ENCODE data around the gene AIMP1.
"Not testable (repeated sequence)": the region's sequence is repeated elsewhere in the genome, so short reads cannot be mapped to it uniquely, and the experiment has no call there.

Gene AIMP1

DNA sequence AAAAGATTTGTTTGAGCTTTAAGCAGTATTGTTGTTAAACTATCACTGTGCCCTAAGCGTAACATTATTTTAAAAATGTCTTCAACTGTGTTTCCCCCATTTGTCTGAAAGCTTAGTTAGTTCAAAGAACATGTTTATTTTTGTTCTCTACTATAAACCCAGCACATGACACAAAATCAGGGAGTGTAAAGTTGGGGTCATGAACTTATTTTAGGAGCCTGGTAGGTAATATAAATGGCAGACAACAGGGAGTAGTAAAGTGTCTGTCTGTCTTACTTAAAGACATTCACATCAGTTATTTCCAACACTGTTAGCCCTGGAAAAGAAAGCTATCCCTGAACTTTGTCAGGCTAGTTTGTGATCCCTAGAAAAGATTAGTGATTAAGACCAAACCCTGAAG lies 3.9 kb downstream of the AIMP1 start:
- Mint-ChIP-seq H3K4me3 (peak overlapping the region in 1 of 3 experiments; percentile 34), H3K4me1 (peaks cover 4% of the 10 kb centered on the region), H3K27ac (peak overlapping the region; percentile 52 to 94 (median 74)), H3K9me3 (no peaks in the 10 kb centered on the region), H3K27me3 (ENCODE audit: low read depth) (no peaks in the 10 kb centered on the region), H3K36me3 (ENCODE audit: low read depth) (peaks cover 22% of the 10 kb centered on the region)
- TF ChIP-seq, protein P1, sequence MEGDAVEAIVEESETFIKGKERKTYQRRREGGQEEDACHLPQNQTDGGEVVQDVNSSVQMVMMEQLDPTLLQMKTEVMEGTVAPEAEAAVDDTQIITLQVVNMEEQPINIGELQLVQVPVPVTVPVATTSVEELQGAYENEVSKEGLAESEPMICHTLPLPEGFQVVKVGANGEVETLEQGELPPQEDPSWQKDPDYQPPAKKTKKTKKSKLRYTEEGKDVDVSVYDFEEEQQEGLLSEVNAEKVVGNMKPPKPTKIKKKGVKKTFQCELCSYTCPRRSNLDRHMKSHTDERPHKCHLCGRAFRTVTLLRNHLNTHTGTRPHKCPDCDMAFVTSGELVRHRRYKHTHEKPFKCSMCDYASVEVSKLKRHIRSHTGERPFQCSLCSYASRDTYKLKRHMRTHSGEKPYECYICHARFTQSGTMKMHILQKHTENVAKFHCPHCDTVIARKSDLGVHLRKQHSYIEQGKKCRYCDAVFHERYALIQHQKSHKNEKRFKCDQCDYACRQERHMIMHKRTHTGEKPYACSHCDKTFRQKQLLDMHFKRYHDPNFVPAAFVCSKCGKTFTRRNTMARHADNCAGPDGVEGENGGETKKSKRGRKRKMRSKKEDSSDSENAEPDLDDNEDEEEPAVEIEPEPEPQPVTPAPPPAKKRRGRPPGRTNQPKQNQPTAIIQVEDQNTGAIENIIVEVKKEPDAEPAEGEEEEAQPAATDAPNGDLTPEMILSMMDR (IDR thresholded peaks at IDR 0.05; ENCODE audit: unreplicated experiment in 3 of 3): no peak

DNA sequence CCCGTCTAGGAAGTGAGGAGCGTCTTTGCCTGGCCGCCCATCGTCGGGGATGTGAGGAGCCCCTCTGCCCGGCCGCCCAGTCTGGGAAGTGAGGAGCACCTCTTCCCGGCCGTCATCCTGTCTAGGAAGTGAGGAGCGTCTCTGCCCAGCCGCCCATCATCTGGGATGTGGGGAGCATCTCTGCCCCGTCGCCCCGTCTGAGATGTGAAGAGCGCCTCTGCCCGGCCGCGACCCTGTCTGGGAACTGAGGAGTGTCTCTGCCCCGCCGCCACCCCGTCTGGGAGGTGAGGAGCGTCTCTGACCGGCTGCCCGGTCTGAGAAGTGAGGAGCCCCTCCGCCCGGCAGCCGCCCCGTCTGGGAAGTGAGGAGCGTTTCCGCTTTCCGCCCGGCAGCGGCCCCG lies 4.8 kb downstream of the AIMP1 start:
- H3K36me3 Mint-ChIP-seq (ENCODE audit: low read depth): peaks cover 22% of the 10 kb centered on the region
- H3K27me3 Mint-ChIP-seq (ENCODE audit: low read depth); H3K9me3 Mint-ChIP-seq; H3K4me3 Mint-ChIP-seq; H3K4me1 Mint-ChIP-seq; H3K27ac Mint-ChIP-seq: not testable (repeated sequence)

DNA sequence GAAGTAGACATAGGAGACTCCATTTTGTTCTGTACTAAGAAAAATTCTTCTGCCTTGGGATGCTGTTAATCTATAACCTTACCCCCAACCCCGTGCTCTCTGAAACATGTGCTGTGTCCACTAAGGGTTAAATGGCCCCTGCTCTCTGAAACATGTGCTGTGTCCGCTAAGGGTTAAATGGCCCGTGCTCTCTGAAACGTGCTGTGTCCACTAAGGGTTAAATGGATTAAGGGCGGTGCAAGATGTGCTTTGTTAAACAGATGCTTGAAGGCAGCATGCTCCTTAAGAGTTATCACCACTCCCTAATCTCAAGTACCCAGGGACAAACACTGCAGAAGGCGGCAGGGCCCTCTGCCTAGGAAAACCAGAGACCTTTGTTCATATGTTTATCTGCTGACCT lies 5.5 kb downstream of the AIMP1 start:
- peak overlapping the region; percentile 35 to 64 (median 52) for H3K4me3 Mint-ChIP-seq
- H3K36me3 Mint-ChIP-seq (ENCODE audit: low read depth): peaks cover 22% of the 10 kb centered on the region
- H3K27ac Mint-ChIP-seq: peak overlapping the region; percentile 27 to 86 (median 83)
- not testable (repeated sequence) for H3K9me3 Mint-ChIP-seq; H3K27me3 Mint-ChIP-seq (ENCODE audit: low read depth); H3K4me1 Mint-ChIP-seq

DNA sequence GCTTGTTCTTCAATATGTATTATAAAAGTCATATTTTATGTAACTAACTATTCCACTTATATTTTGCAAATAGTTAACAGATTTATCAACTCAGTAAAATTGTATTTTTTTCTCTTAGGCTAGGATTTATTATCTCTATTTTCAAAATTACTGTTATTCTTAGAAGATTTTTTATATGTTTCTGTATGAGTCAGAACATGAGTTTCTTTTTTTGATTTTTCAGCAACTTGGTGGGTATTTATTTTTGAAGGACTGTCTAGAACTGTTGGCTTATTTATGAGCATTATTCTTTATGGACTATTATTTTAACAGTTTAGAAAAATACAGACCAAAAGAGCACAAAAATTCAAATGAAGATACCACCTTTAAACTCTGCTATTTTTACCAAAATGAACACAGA lies 6.8 kb downstream of the AIMP1 start:
- Mint-ChIP-seq H3K36me3 (ENCODE audit: low read depth) (peaks cover 33% of the 10 kb centered on the region), H3K27me3 (ENCODE audit: low read depth) (no peaks in the 10 kb centered on the region), H3K27ac (no peak overlapping the region), H3K4me3 (no peak overlapping the region), H3K9me3 (no peaks in the 10 kb centered on the region), H3K4me1 (no peaks in the 10 kb centered on the region)
- TF ChIP-seq, protein P1 (IDR thresholded peaks at IDR 0.05; ENCODE audit: unreplicated experiment in 3 of 3): no peak

DNA sequence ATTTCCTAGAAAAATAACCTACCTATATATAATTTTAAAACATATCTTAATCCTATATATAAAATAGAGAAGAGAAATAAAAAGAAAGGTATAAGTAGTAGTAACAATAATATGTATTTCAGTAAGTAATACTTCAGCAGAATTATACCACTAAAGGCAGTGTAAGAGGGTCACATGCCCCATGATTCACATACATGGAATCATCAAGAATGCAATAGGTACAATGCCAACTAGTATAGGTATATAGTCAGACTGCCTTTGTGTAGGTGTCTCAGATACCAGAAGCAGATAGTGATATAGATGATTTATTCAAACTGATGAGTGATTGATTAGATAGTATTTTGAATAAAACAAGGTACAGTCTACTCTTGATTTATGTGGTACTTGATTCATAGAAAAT lies 9.4 kb downstream of the AIMP1 start:
- Mint-ChIP-seq H3K36me3 (ENCODE audit: low read depth) (peaks cover 39% of the 10 kb centered on the region), H3K27ac (no peak overlapping the region), H3K27me3 (ENCODE audit: low read depth) (no peaks in the 10 kb centered on the region), H3K4me1 (no peaks in the 10 kb centered on the region), H3K4me3 (no peak overlapping the region), H3K9me3 (no peaks in the 10 kb centered on the region)
- TF ChIP-seq, protein P1 (IDR thresholded peaks at IDR 0.05; ENCODE audit: unreplicated experiment in 3 of 3): no peak

DNA sequence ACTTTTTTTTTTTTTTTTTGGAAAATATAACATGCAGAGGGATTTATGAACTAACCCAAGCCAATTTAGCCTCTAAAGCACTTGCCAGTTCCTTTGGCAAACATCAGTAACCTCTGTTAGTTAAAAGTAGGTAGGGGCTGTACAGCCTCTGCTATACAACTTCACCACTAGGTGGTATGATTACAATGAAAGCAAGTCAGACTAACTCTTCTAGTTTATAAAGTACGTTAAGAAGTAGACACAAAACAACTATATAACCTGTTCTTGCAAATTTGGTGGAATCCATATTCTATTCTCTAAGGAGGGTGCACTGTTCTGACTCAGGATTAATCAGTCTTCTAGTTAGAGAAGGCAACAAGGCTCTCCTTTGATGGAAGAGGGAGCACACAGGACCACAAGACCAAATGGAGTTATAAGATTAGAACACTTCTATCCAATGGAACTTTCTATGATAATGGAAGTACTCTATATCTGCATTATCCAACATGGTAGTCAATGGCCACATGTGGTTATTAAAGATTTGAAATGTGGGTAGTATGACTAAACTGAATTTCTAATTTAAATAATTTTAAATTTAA lies 12.8 kb downstream of the AIMP1 start:
- H3K9me3 Mint-ChIP-seq: no peaks in the 10 kb centered on the region
- H3K27ac Mint-ChIP-seq: peak overlapping the region in 1 of 3 experiments; percentile 64
- H3K4me3 Mint-ChIP-seq: no peak overlapping the region
- H3K4me1 Mint-ChIP-seq: no peaks in the 10 kb centered on the region
- TF ChIP-seq, protein P1 (IDR thresholded peaks at IDR 0.05; ENCODE audit: unreplicated experiment in 3 of 3): peak; percentile 67 to 74 (median 72)
- peaks cover 56% of the 10 kb centered on the region for H3K36me3 Mint-ChIP-seq (ENCODE audit: low read depth)
- H3K27me3 Mint-ChIP-seq (ENCODE audit: low read depth): no peaks in the 10 kb centered on the region

DNA sequence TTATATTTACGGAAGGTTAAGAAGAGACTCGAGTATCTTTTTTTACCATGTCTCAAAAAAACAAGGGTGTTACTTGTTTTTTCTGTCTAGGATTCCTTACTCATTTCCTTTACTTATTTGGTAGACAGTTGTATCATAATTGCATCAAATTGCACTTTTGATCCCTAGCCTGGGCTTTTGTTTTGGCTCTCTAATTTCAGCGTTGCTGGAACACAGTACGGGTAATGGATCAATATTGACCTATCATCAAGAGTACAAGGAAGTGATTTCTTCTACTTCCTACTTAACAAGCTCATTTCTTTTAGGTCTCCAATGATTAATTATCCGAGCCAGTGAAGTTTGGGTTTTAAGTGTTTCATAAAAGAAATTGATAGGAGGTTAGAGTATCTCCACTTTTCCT lies 16.8 kb downstream of the AIMP1 start:
- Mint-ChIP-seq H3K9me3 (peaks cover 9% of the 10 kb centered on the region), H3K27ac (no peak overlapping the region), H3K4me3 (no peak overlapping the region), H3K4me1 (no peaks in the 10 kb centered on the region), H3K36me3 (ENCODE audit: low read depth) (peaks cover 75% of the 10 kb centered on the region), H3K27me3 (ENCODE audit: low read depth) (no peaks in the 10 kb centered on the region)
- TF ChIP-seq, protein P1 (IDR thresholded peaks at IDR 0.05; ENCODE audit: unreplicated experiment in 3 of 3): no peak

All from nephron (organoid).